ENCODE results near the gene PRR20G. TPM values are rescaled to one million over a fixed set of nuclear protein-coding genes. Genes with fewer than 3 reads are reported as not detected.

PRR20G gene
- polyA plus RNA-seq, 3 donors: not detected

- Histone ChIP-seq H3K4me1 (ENCODE audit: control insufficient read depth in 1 of 2, insufficient read depth in 2 of 2, low read length in 2 of 2) (no peaks in the 10 kb centered on the region), H2AFZ (ENCODE audit: insufficient read depth, low read depth, low read length, poor library complexity, severe bottlenecking) (no peak overlapping the region), H3K4me2 (replicated peaks; ENCODE audit: extremely low read depth, low read length, poor library complexity, severe bottlenecking) (no peak overlapping the region), H3K79me2 (ENCODE audit: insufficient read depth, low read length) (no peaks in the 10 kb centered on the region), H3K27ac (ENCODE audit: low read depth in 1 of 2, low read length in 2 of 2) (no peak overlapping the region), H3K36me3 (replicated peaks in 1 of 2; ENCODE audit: control insufficient read depth in 1 of 2, insufficient read depth in 2 of 2, low read length in 2 of 2) (no peaks in the 10 kb centered on the region), H3K9ac (ENCODE audit: insufficient read depth, low read length, poor library complexity, severe bottlenecking) (no peak overlapping the region), H3K9me3 (replicated peaks in 1 of 2; ENCODE audit: control insufficient read depth in 1 of 2, insufficient read depth in 1 of 2, low read length in 2 of 2) (peaks cover 11 to 16% of the 10 kb centered on the region in 2 donors), H3K4me3 (replicated peaks in 1 of 3; ENCODE audit: low read depth in 2 of 3, low read length in 3 of 3) (no peak overlapping the region), H3K27me3 (ENCODE audit: control insufficient read depth in 2 of 2, insufficient read depth in 2 of 2, low read length in 2 of 2) (no peaks in the 10 kb centered on the region), H4K20me1 (ENCODE audit: insufficient read depth, low read length) (no peaks in the 10 kb centered on the region)
- Mint-ChIP-seq H3K9me3 (peaks cover 4 to 15% (median 10%) of the 10 kb centered on the region in 7 donors), H3K27ac (no peak overlapping the region), H3K4me1 (no peaks in the 10 kb centered on the region), H3K27me3 (ENCODE audit: low read depth in 3 of 3) (peaks cover 7 to 10% (median 8%) of the 10 kb centered on the region in 3 donors), H3K36me3 (no peaks in the 10 kb centered on the region), H3K4me3 (no peak overlapping the region)
- 92% methylated on average over 5 of the region's 5 CpGs for WGBS (ENCODE audit: insufficient coverage)
- intact Hi-C loops (cut with micrococcal nuclease): no loop called here
- TF ChIP-seq, protein P1, sequence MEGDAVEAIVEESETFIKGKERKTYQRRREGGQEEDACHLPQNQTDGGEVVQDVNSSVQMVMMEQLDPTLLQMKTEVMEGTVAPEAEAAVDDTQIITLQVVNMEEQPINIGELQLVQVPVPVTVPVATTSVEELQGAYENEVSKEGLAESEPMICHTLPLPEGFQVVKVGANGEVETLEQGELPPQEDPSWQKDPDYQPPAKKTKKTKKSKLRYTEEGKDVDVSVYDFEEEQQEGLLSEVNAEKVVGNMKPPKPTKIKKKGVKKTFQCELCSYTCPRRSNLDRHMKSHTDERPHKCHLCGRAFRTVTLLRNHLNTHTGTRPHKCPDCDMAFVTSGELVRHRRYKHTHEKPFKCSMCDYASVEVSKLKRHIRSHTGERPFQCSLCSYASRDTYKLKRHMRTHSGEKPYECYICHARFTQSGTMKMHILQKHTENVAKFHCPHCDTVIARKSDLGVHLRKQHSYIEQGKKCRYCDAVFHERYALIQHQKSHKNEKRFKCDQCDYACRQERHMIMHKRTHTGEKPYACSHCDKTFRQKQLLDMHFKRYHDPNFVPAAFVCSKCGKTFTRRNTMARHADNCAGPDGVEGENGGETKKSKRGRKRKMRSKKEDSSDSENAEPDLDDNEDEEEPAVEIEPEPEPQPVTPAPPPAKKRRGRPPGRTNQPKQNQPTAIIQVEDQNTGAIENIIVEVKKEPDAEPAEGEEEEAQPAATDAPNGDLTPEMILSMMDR (IDR thresholded peaks at IDR 0.05): no peak
- no peak for DNase-seq
Observed at GRCh38 chr3:127264292-127264691, 23.6 kb downstream of the PRR20G start.

- Histone ChIP-seq H3K9ac (ENCODE audit: insufficient read depth, low read length, poor library complexity, severe bottlenecking) (no peak overlapping the region), H3K79me2 (ENCODE audit: insufficient read depth, low read length) (no peaks in the 10 kb centered on the region), H3K4me1 (ENCODE audit: control insufficient read depth in 1 of 2, insufficient read depth in 2 of 2, low read length in 2 of 2) (no peaks in the 10 kb centered on the region), H3K9me3 (replicated peaks in 1 of 2; ENCODE audit: control insufficient read depth in 1 of 2, insufficient read depth in 1 of 2, low read length in 2 of 2) (peaks cover 8 to 10% of the 10 kb centered on the region in 2 donors), H3K4me3 (replicated peaks in 1 of 3; ENCODE audit: low read depth in 2 of 3, low read length in 3 of 3) (no peak overlapping the region), H2AFZ (ENCODE audit: insufficient read depth, low read depth, low read length, poor library complexity, severe bottlenecking) (no peak overlapping the region), H3K36me3 (replicated peaks in 1 of 2; ENCODE audit: control insufficient read depth in 1 of 2, insufficient read depth in 2 of 2, low read length in 2 of 2) (no peaks in the 10 kb centered on the region), H3K4me2 (replicated peaks; ENCODE audit: extremely low read depth, low read length, poor library complexity, severe bottlenecking) (no peak overlapping the region), H3K27me3 (ENCODE audit: control insufficient read depth in 2 of 2, insufficient read depth in 2 of 2, low read length in 2 of 2) (no peaks in the 10 kb centered on the region), H3K27ac (ENCODE audit: low read depth in 1 of 2, low read length in 2 of 2) (no peak overlapping the region), H4K20me1 (ENCODE audit: insufficient read depth, low read length) (no peaks in the 10 kb centered on the region)
- H3K4me1 Mint-ChIP-seq: no peaks in the 10 kb centered on the region
- H3K27ac Mint-ChIP-seq: no peak overlapping the region
- H3K36me3 Mint-ChIP-seq: no peaks in the 10 kb centered on the region
- peaks cover 2 to 9% (median 7%) of the 10 kb centered on the region in 7 donors for H3K9me3 Mint-ChIP-seq
- TF ChIP-seq, protein P1 (IDR thresholded peaks at IDR 0.05): no peak
- intact Hi-C loops (cut with micrococcal nuclease): no loop called here
- 89% methylated on average over 8 of the region's 9 CpGs for WGBS (ENCODE audit: insufficient coverage)
- H3K27me3 Mint-ChIP-seq (ENCODE audit: low read depth in 3 of 3): peaks cover 7 to 10% (median 8%) of the 10 kb centered on the region in 3 donors
- no peak overlapping the region for H3K4me3 Mint-ChIP-seq
- no peak for DNase-seq
Observed at GRCh38 chr3:127263586-127264231, 24.1 kb downstream of the PRR20G start.

Measured in CD14-positive monocyte (primary cell).